ENCODE measurements around the gene GLYR1.
"Not testable (repeated sequence)": the region's sequence is repeated elsewhere in the genome, so short reads cannot be mapped to it uniquely, and the experiment has no call there.

The GLYR1 gene

DNA sequence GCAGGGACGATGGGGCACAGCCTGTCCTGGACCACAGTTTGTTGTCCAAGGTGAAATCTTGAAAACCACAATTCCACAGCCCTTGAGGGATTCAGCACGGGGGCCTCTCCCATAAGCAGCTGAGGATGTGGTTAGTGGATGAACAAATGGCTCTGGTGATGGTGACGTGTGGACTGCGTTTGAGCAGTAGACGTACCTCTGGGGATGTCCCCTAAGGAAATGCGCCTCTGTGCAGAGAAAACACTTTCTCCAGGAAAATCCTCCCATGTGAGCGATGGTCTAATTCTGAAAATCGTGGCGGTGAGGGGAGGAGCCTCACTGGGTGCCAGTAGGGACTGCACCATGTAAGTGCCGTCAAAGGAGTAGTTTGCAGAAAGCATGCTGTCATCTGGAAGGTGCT lies 56.2 kb downstream of the GLYR1 start:
- no peak for DNase-seq (ENCODE audit: extremely low read depth, low read depth)
- TF ChIP-seq, protein P1, sequence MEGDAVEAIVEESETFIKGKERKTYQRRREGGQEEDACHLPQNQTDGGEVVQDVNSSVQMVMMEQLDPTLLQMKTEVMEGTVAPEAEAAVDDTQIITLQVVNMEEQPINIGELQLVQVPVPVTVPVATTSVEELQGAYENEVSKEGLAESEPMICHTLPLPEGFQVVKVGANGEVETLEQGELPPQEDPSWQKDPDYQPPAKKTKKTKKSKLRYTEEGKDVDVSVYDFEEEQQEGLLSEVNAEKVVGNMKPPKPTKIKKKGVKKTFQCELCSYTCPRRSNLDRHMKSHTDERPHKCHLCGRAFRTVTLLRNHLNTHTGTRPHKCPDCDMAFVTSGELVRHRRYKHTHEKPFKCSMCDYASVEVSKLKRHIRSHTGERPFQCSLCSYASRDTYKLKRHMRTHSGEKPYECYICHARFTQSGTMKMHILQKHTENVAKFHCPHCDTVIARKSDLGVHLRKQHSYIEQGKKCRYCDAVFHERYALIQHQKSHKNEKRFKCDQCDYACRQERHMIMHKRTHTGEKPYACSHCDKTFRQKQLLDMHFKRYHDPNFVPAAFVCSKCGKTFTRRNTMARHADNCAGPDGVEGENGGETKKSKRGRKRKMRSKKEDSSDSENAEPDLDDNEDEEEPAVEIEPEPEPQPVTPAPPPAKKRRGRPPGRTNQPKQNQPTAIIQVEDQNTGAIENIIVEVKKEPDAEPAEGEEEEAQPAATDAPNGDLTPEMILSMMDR (IDR thresholded peaks at IDR 0.05; ENCODE audit: low read depth, low read length), result no peak

DNA sequence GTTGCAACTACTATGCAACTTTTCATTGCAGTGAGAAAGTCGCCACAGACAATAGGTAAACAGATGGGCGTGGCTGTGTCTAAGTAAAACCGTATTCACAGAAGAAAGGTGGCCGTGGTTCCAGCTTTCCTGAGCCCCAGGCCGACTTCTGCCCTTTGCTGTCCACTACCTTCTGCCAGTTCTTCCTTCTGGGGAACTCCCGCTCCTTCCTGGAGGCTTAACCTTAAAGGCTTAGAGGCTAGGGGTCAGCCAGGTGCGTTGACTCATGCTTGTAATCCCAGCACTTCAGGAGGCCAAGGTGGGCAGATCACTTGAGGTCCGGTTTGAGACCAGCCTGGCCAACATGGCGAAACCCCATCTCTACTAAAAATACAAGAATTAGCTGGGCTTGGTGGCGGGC lies 56.8 kb downstream of the GLYR1 start:
- TF ChIP-seq, protein P1 (IDR thresholded peaks at IDR 0.05; ENCODE audit: low read depth, low read length), result no peak
- DNase-seq (ENCODE audit: extremely low read depth, low read depth), result no peak

- TF ChIP-seq, protein P1 (IDR thresholded peaks at IDR 0.05; ENCODE audit: low read depth, low read length), result no peak
- no peak for DNase-seq (ENCODE audit: extremely low read depth, low read depth)
Observed at GRCh38 chr16:4788910-4789309, 58.2 kb downstream of the GLYR1 start.

DNA sequence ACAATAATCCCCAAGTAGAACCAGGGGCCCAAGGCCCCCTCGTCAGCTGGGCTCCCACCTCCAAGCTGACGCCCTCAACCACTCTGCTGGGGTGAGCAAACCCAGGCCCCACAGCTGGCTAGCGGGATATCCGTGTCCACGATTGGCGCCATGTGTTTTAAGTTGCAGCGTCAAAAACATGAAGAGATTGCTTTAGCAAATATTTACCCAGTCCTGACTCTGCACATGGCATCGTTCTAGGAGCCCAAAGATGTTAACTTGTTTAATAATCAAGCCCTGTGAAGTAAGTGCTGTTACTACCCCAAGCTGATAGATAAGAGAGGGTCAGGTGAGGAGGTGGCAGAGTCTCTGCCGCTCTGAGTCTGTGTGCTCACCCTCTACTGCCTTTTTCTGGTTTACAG lies 58.6 kb downstream of the GLYR1 start:
- TF ChIP-seq, protein P1 (IDR thresholded peaks at IDR 0.05; ENCODE audit: low read depth, low read length), result no peak
- no peak for DNase-seq (ENCODE audit: extremely low read depth, low read depth)

- TF ChIP-seq, protein P1 (IDR thresholded peaks at IDR 0.05; ENCODE audit: low read depth, low read length), result no peak
- DNase-seq (ENCODE audit: extremely low read depth, low read depth), result no peak
Observed at GRCh38 chr16:4787627-4788482, 59.2 kb downstream of the GLYR1 start, which contains the start of gene SEPTIN12. SEPTIN12 (minus strand) TSS chr16:4788345; CDS start chr16:4787645, 700 bp downstream.

DNA sequence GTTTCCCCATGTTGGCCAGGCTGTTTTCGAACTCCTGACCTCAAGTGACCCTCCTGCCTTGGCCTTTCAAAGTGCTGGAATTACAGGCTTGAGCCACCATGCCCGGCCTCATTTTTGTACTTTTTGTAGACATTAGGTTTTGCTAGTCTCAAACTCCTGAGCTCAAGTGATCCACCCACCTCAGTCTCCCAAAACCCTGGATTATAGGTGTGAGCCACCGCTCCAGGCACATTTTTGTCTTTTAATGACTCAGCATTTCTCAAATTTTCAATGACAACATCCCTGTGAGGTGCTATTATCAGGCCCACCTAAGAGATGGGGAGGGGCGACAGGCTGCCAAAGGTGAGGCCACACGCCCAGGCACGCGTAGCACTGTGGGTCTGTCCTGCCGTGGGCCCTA lies 60.0 kb downstream of the GLYR1 start:
- TF ChIP-seq, protein P1 (IDR thresholded peaks at IDR 0.05; ENCODE audit: low read depth, low read length), result no peak
- DNase-seq (ENCODE audit: extremely low read depth, low read depth), result no peak

- TF ChIP-seq, protein P1 (IDR thresholded peaks at IDR 0.05; ENCODE audit: low read depth, low read length), result no peak
- no peak for DNase-seq (ENCODE audit: extremely low read depth, low read depth)
Observed at GRCh38 chr16:4785758-4786433, 61.2 kb downstream of the GLYR1 start.

GRCh38 chr16:4784444-4784987 lies 62.6 kb downstream of the GLYR1 start:
- DNase-seq (ENCODE audit: extremely low read depth, low read depth), result not testable (repeated sequence)

Measured in AG09319 (cell line).